Bronchial epithelial cell (primary cell): Measurements from ENCODE around the gene NEURL1. TPM values are rescaled to one million over a fixed set of nuclear protein-coding genes. Genes with fewer than 3 reads are reported as not detected.

Source experiments
- DNase-seq: peaks from one replicate; pipeline ENCODE4 v3.0.0-alpha.2; 2010; ENCODE audit warnings: low read depth
- FAIRE-seq: peaks from 2 replicates; lab custom pipeline; 2011; peaks lifted over from hg19 to GRCh38; lab: Jason Lieb, UNC
- H3K27me3 ChIP-seq: 2 replicates; pipeline ENCODE4 v1.5.1; 2011; ENCODE audit warnings: low read length; ENCODE audit not compliant: control insufficient read depth, insufficient read depth
- H3K36me3 ChIP-seq: 2 replicates; pipeline ENCODE4 v1.5.1; 2011; ENCODE audit warnings: low read length; ENCODE audit not compliant: control insufficient read depth, insufficient read depth
- H3K4me3 ChIP-seq: 2 replicates; pipeline ENCODE4 v1.5.1; 2011; ENCODE audit warnings: mild to moderate bottlenecking, low read depth, low read length, control low read depth
- CTCF ChIP-seq: IDR thresholded peaks from 2 replicates; pipeline ENCODE4 v1.5.1; 2011; ENCODE audit warnings: mild to moderate bottlenecking, moderate library complexity, low read length, control low read depth, inconsistent platforms; ENCODE audit not compliant: insufficient read depth, severe bottlenecking
- total RNA-seq: library from RNA; depleted of rRNA; stranded (reverse); fragments of >200 nt; gene quantifications from 2 replicates; pipeline ENCODE4 v1.2.1, GENCODE V29; 2014

NEURL1 gene
- total RNA-seq, 1 donor from 2014 or later = 1.1 TPM

- Histone ChIP-seq H3K36me3 (no peaks in the 10 kb centered on the region), H3K4me3 (no peak overlapping the region), H3K27me3 (no peaks in the 10 kb centered on the region)
- FAIRE-seq = no peak
- no peak for DNase-seq
- TF ChIP-seq CTCF = no peak
Measured at GRCh38 chr10:103564116-103564501, 70.6 kb downstream of the NEURL1 start.

GRCh38 chr10:103564776-103565520, 71.4 kb downstream of the NEURL1 start:
- H3K27me3 ChIP-seq = no peaks in the 10 kb centered on the region
- FAIRE-seq = no peak
- no peak overlapping the region for H3K4me3 ChIP-seq
- H3K36me3 ChIP-seq = no peaks in the 10 kb centered on the region
- DNase-seq = no peak
- peak; percentile 62 for TF ChIP-seq CTCF

GRCh38 chr10:103566536-103566935, 73.0 kb downstream of the NEURL1 start:
- Histone ChIP-seq H3K27me3 (no peaks in the 10 kb centered on the region), H3K4me3 (no peak overlapping the region), H3K36me3 (no peaks in the 10 kb centered on the region)
- DNase-seq = peak; percentile 72
- no peak for TF ChIP-seq CTCF
- no peak for FAIRE-seq

- Histone ChIP-seq H3K4me3 (no peak overlapping the region), H3K36me3 (no peaks in the 10 kb centered on the region), H3K27me3 (peaks cover 2% of the 10 kb centered on the region)
- FAIRE-seq (no peak), DNase-seq (no peak)
- no peak for TF ChIP-seq CTCF
Measured at GRCh38 chr10:103568505-103568904, 75.0 kb downstream of the NEURL1 start.

- DNase-seq = no peak
- no peaks in the 10 kb centered on the region for H3K36me3 ChIP-seq
- peaks cover 2% of the 10 kb centered on the region for H3K27me3 ChIP-seq
- no peak overlapping the region for H3K4me3 ChIP-seq
- no peak for TF ChIP-seq CTCF
- peak; percentile 40 for FAIRE-seq
Measured at GRCh38 chr10:103569896-103570295, 76.4 kb downstream of the NEURL1 start.
